NCI-H2081 treated with DMSO at 0.1 percent for 48 hours (cell line): Measurements from ENCODE around the gene NFKBIL1.

Experiments used
- DNase-seq: peaks from one replicate; lab custom pipeline; 2025; lab: John Stamatoyannopoulos, UW

The NFKBIL1 gene

DNA sequence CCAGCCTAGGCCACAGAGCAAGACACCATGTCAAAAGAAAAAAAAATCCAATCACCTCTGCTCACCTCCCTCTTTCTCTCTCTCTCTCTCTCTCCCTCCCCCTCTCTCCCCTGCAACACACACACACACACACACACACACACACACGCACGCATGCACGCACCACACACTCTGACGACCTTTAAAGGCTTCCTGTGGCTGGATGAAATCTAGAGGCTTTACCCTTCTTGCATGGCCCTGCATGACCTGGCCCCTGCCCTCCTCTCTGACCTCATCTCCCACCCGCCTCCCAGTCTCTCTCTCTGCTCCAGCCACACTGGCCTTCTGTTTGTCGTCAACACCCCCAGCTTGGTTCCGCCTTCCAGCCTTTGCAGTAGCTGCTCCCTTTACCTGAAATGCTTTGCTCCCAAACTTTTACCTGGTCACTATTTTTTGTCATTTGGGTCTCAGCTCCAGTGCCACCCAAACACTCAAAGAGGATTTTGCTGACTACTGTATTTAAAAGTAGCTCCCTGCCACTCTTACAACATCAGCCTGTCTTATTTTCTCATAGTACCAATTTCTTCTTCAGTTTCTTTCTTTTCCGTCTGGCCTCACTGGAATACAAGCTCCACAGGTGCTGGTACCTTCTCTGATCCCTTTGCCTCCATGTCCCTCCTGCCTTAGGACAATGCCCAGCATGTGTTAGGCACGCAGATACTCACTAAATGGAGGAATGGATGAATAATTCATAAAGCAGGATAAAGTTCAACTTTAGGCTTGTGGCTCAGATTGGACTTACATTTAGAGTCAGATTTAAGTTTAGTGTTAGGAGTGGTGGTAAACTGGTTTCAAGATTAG is 20.3 kb downstream of the NFKBIL1 start:
- no peak for DNase-seq

DNA sequence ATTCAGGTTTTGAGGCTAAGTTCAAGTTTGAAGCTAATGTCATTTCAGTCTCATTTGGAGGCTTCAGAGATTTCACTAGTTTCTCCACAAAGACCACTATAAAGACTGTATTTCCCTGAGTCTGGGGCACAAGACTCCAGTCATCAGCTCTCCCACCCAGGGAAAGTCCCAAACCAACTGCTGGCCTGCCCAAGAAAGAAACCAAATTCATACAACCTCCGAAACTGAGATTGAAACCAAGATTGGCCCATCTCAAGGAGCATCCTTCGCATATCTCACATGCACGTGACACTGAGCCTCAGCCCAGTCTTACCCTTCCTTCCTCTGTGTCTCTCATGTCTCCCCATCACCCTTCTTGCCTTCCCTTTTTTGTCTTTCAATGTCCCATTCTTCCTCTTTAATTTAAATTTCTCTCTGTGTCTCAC is 21.1 kb downstream of the NFKBIL1 start:
- DNase-seq: no peak

DNA sequence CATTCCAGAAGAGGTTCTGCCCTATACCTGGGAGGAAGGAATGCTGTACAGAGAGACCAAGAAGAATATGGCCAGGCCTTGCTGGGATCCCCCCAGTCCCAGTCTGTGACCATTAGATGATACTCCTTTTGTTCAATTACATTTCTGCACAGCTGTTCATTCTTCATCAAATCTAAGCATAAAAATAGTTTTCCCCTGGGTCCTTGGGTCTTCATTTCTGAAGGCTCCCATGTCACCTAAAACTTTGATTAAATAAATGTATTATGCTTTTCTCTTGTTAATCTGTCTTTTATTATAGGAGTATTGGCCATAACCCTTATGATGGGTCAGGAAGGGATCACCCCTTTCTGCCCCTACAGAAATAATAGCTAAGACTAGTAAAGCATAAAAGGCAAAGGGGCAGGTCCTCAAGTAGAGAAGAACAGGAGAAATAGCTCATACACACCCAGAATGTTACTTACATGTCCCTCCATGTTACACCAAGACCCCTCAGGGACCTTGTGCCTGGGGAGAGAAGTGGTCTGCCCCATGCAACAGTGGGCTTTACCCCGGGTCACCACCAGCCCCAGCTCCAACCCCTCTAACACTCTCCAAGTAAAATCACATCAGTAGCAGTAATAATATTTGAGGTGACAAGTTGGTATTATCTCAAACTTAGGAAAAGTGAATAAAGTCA is 22.6 kb downstream of the NFKBIL1 start:
- DNase-seq: no peak

DNA sequence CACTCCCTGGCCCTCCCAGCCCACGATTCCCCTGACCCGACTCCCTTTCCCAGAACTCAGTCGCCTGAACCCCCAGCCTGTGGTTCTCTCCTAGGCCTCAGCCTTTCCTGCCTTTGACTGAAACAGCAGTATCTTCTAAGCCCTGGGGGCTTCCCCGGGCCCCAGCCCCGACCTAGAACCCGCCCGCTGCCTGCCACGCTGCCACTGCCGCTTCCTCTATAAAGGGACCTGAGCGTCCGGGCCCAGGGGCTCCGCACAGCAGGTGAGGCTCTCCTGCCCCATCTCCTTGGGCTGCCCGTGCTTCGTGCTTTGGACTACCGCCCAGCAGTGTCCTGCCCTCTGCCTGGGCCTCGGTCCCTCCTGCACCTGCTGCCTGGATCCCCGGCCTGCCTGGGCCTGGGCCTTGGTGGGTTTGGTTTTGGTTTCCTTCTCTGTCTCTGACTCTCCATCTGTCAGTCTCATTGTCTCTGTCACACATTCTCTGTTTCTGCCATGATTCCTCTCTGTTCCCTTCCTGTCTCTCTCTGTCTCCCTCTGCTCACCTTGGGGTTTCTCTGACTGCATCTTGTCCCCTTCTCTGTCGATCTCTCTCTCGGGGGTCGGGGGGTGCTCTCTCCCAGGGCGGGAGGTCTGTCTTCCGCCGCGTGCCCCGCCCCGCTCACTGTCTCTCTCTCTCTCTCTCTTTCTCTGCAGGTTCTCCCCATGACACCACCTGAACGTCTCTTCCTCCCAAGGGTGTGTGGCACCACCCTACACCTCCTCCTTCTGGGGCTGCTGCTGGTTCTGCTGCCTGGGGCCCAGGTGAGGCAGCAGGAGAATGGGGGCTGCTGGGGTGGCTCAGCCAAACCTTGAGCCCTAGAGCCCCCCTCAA is 24.9 kb downstream of the NFKBIL1 start, which contains the start of gene LTA:
Gene LTA (plus strand): TSS at position 249 of the 871 bp plus-strand sequence. CDS start 454 bp downstream, at position 703.
- no peak for DNase-seq

DNA sequence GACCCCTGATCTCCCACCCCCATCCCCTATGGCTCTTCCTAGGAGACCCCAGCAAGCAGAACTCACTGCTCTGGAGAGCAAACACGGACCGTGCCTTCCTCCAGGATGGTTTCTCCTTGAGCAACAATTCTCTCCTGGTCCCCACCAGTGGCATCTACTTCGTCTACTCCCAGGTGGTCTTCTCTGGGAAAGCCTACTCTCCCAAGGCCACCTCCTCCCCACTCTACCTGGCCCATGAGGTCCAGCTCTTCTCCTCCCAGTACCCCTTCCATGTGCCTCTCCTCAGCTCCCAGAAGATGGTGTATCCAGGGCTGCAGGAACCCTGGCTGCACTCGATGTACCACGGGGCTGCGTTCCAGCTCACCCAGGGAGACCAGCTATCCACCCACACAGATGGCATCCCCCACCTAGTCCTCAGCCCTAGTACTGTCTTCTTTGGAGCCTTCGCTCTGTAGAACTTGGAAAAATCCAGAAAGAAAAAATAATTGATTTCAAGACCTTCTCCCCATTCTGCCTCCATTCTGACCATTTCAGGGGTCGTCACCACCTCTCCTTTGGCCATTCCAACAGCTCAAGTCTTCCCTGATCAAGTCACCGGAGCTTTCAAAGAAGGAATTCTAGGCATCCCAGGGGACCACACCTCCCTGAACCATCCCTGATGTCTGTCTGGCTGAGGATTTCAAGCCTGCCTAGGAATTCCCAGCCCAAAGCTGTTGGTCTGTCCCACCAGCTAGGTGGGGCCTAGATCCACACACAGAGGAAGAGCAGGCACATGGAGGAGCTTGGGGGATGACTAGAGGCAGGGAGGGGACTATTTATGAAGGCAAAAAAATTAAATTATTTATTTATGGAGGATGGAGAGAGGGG is 26.1 kb downstream of the NFKBIL1 start:
- no peak for DNase-seq

DNA sequence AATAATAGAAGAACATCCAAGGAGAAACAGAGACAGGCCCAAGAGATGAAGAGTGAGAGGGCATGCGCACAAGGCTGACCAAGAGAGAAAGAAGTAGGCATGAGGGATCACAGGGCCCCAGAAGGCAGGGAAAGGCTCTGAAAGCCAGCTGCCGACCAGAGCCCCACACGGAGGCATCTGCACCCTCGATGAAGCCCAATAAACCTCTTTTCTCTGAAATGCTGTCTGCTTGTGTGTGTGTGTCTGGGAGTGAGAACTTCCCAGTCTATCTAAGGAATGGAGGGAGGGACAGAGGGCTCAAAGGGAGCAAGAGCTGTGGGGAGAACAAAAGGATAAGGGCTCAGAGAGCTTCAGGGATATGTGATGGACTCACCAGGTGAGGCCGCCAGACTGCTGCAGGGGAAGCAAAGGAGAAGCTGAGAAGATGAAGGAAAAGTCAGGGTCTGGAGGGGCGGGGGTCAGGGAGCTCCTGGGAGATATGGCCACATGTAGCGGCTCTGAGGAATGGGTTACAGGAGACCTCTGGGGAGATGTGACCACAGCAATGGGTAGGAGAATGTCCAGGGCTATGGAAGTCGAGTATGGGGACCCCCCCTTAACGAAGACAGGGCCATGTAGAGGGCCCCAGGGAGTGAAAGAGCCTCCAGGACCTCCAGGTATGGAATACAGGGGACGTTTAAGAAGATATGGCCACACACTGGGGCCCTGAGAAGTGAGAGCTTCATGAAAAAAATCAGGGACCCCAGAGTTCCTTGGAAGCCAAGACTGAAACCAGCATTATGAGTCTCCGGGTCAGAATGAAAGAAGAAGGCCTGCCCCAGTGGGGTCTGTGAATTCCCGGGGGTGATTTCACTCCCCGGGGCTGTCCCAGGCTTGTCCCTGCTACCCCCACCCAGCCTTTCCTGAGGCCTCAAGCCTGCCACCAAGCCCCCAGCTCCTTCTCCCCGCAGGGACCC is 27.0 kb downstream of the NFKBIL1 start:
- DNase-seq: no peak

DNA sequence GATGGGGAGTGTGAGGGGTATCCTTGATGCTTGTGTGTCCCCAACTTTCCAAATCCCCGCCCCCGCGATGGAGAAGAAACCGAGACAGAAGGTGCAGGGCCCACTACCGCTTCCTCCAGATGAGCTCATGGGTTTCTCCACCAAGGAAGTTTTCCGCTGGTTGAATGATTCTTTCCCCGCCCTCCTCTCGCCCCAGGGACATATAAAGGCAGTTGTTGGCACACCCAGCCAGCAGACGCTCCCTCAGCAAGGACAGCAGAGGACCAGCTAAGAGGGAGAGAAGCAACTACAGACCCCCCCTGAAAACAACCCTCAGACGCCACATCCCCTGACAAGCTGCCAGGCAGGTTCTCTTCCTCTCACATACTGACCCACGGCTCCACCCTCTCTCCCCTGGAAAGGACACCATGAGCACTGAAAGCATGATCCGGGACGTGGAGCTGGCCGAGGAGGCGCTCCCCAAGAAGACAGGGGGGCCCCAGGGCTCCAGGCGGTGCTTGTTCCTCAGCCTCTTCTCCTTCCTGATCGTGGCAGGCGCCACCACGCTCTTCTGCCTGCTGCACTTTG is 28.0 kb downstream of the NFKBIL1 start, which contains the start of gene TNF:
Gene TNF (plus strand): TSS at position 231 of the 567 bp plus-strand sequence. CDS start 177 bp downstream, at position 408.
- DNase-seq: no peak

DNA sequence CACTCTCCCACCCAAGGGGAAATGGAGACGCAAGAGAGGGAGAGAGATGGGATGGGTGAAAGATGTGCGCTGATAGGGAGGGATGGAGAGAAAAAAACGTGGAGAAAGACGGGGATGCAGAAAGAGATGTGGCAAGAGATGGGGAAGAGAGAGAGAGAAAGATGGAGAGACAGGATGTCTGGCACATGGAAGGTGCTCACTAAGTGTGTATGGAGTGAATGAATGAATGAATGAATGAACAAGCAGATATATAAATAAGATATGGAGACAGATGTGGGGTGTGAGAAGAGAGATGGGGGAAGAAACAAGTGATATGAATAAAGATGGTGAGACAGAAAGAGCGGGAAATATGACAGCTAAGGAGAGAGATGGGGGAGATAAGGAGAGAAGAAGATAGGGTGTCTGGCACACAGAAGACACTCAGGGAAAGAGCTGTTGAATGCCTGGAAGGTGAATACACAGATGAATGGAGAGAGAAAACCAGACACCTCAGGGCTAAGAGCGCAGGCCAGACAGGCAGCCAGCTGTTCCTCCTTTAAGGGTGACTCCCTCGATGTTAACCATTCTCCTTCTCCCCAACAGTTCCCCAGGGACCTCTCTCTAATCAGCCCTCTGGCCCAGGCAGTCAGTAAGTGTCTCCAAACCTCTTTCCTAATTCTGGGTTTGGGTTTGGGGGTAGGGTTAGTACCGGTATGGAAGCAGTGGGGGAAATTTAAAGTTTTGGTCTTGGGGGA is 28.7 kb downstream of the NFKBIL1 start:
- no peak for DNase-seq

DNA sequence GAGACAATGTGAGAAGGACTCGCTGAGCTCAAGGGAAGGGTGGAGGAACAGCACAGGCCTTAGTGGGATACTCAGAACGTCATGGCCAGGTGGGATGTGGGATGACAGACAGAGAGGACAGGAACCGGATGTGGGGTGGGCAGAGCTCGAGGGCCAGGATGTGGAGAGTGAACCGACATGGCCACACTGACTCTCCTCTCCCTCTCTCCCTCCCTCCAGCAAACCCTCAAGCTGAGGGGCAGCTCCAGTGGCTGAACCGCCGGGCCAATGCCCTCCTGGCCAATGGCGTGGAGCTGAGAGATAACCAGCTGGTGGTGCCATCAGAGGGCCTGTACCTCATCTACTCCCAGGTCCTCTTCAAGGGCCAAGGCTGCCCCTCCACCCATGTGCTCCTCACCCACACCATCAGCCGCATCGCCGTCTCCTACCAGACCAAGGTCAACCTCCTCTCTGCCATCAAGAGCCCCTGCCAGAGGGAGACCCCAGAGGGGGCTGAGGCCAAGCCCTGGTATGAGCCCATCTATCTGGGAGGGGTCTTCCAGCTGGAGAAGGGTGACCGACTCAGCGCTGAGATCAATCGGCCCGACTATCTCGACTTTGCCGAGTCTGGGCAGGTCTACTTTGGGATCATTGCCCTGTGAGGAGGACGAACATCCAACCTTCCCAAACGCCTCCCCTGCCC is 29.6 kb downstream of the NFKBIL1 start:
- DNase-seq: no peak

DNA sequence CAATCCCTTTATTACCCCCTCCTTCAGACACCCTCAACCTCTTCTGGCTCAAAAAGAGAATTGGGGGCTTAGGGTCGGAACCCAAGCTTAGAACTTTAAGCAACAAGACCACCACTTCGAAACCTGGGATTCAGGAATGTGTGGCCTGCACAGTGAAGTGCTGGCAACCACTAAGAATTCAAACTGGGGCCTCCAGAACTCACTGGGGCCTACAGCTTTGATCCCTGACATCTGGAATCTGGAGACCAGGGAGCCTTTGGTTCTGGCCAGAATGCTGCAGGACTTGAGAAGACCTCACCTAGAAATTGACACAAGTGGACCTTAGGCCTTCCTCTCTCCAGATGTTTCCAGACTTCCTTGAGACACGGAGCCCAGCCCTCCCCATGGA is 30.2 kb downstream of the NFKBIL1 start:
- DNase-seq: no peak

DNA sequence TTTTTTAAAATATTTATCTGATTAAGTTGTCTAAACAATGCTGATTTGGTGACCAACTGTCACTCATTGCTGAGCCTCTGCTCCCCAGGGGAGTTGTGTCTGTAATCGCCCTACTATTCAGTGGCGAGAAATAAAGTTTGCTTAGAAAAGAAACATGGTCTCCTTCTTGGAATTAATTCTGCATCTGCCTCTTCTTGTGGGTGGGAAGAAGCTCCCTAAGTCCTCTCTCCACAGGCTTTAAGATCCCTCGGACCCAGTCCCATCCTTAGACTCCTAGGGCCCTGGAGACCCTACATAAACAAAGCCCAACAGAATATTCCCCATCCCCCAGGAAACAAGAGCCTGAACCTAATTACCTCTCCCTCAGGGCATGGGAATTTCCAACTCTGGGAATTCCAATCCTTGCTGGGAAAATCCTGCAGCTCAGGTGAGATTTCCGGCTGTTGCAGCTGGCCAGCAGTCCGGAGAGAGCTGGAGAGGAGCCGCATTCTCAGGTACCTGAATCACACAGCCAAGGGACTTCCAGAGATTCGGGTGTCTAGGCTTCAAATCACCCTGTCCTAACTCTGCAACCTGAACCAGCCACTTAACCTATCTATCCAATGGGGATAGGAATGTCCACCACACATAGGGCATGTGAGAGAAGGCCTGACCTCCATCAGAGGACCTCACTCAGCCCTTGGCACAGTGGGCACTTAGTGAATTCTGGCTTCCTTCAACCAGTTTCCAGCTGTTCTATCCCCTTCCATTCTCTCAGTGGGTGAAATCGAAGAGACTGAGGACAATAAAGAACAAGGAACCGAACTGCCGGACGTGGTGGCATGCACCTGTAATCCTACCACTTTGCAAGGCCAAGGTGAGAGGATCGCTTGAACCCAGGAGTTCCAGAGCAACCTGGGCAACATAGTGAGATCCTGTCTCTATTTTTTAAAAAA is 31.0 kb downstream of the NFKBIL1 start:
- DNase-seq: no peak

DNA sequence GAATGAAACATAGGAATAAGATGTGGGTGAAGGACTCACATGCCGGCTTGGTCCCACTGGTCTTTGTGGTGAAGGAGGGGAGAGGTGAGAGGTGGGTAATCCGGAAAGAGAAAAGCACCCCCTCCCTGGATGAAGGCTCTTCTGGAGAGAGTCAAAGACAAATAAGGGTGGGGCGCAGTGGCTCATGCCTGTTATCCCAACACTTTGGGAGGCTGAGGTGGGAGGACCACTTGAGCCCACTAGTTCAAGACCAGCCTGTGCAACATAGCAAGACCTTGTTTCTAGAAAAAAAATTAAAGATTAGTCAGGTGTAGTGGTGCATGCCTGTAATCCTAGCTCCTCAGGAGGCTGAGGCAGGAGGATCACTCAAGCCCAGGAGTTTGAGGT is 31.7 kb downstream of the NFKBIL1 start:
- DNase-seq: no peak

DNA sequence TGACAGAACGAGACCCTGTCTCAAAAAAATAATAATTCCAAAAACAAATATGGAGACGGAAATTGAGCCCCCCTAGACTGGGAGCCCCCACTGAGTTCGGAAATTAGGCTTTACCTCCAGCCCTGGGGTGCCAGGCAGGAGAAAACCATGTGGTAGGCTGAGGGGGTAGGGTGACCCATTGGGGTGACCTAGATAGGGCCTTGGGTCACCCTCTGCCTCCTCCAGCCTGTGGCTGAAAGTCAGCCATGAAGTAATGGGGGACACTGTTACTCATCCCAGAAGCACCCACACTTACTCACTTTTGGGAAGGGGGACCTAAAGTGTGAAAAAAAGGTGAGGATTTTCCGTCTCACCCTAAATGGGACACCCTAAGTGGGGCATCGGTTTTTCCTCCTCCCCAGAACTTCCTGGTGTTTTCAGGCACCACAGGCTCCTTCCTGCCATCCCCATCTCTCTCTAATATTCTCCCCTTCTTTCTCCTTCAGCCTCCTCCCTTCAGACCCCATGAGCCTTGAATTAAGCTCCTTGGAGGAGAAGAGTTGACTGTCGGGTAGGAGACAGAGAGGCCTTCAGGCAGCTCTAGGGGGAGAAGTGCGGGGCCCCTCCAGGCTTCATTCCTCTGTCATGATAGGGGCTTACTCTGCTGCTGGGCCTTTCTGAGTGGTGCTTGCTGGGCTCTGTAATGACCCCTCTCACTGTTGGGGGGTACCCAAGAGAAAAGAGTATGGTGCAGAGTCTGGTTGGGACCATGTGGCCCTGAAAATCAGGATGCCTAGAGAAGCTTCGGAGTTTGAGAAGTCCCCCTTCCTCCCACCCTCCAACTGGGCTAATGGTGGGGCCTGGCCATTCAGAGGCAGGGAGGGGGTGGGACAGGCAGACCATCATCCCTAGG is 32.4 kb downstream of the NFKBIL1 start:
- DNase-seq: no peak

DNA sequence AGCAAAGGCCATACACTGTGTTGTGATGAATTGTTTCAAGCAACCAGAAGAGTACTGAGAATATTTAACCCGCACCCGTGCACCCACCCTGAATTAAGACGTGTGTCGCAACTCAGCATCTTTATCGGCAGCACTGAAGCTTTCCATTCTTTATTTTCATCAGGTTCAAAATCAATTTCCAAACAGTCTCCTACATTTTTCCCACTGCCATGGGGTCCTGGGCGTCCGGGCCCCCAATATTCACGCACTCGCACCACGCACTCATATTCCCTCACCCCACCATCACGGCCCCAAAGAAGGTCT is 33.0 kb downstream of the NFKBIL1 start:
- no peak for DNase-seq

DNA sequence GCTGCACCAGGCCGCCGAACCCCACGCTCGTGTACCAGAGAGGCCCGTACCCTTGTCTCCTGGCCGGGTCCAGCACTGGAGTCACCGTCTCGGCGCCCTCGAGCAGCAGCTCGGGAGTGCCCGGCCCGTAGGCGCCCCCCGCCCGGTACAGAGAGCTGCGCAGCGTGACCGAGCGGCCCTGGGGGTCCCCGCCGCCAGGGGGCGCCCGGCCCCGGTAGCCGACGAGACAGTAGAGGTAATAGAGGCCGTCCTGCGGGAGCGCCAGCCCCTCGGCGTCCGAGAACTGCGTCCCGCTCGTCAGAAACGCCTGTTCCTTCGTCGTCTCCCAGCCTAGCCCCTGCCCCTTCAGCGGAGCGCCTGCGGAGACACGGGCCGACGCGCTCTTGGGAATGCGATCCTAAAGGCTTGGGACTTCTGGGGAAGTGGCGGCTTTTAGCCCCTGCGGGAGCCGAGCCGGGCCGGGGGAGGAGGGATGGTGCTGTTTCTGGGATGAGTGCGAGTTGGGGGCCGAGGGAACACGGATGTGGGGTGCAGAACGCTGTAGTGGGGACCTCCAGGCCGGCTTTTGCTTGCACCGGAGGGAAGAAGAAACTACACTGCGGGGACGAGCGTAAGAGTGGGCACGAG is 33.5 kb downstream of the NFKBIL1 start:
- DNase-seq: peak; percentile 9
